Measurements from ENCODE around the gene CPSF4L.
"Not testable (repeated sequence)": the region's sequence is repeated elsewhere in the genome, so short reads cannot be mapped to it uniquely, and the experiment has no call there.

The CPSF4L gene

DNA sequence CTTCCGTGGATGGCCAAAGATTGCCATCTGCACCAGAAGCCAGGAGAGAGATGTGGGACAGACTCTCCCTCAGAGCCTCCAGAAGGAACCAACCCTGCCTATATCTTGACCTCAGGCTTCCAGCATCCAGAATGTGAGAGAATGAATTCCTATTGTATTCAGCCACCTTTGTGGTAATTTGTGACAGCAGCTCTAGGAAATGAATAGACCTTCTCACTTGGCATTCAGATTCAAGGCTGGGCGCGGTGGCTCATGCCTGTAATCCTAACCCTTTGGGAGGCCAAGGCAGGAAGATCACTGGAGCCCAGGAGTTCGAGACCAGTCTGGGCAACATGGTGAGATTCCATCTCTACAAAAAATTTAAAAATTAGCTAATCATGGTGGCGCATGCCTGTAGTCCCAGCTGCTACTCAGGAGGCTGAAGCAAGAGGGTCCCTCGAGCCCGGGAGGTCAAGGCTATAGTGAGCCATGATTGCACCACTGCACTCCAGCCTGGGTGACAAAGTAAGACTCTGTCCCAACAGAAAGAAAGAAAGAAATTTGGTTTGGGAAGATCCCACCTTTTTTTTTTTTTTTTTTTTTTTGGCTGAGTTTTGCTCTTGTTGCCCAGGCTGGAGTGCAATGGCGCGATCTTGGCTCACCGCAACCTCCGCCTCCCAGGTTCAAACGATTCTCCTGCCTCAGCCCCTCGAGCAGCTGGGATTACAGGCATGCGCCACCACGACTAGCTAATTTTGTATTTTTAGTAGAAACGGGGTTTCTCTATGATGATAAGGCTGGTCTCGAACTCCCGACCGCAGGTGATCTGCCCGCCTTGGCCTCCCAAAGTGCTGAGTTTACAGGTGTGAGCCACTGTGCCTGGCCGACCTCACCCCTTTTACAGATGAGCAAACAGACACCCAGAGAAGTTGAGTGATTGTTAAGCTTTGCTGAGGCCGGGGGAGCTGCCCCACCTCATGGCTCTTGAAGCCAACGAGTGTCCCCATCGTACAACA lies 4.3 kb upstream of the CPSF4L start:
- Histone ChIP-seq H3K36me3 (ENCODE audit: insufficient read depth, low read length) (no peaks in the 10 kb centered on the region), H3K9ac (ENCODE audit: low read length) (no peak overlapping the region), H3K27me3 (ENCODE audit: control insufficient read depth in 1 of 2, insufficient read depth in 2 of 2, low read length in 2 of 2) (no peaks in the 10 kb centered on the region), H3K4me1 (ENCODE audit: insufficient read depth, low read length) (no peaks in the 10 kb centered on the region), H3K27ac (ENCODE audit: low read depth, low read length) (no peak overlapping the region), H3K4me3 (ENCODE audit: low read depth in 1 of 2, low read length in 2 of 2) (no peak overlapping the region), H3K9me3 (ENCODE audit: low read length) (no peaks in the 10 kb centered on the region)

DNA sequence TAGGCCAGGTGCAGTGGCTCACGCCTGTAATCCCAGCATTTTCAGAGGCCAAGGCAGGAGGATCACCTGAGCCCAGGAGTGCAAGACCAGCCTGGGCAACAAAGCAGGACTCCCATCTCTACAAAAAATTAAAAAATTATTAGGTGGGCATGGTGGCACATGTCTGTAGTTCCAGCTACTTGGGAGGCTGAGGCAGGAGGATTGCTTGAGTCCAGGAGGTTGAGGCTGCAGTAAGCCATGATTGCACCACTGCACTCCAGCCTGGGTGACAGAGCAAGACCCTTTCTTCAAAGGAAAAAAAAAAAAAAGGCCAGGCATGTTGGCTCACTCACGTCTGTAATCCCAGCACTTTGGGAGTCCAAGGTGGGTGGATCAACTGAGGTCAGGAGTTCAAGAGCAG lies 2.8 kb upstream of the CPSF4L start:
- not testable (repeated sequence) for H3K4me3 ChIP-seq (ENCODE audit: low read depth in 1 of 2, low read length in 2 of 2); H3K4me1 ChIP-seq (ENCODE audit: insufficient read depth, low read length); H3K27me3 ChIP-seq (ENCODE audit: control insufficient read depth in 1 of 2, insufficient read depth in 2 of 2, low read length in 2 of 2); H3K9ac ChIP-seq (ENCODE audit: low read length); H3K27ac ChIP-seq (ENCODE audit: low read depth, low read length); H3K9me3 ChIP-seq (ENCODE audit: low read length); H3K36me3 ChIP-seq (ENCODE audit: insufficient read depth, low read length)

GRCh38 chr17:73262676-73263642 lies 1.3 kb upstream of the CPSF4L start:
- Histone ChIP-seq H3K36me3 (ENCODE audit: insufficient read depth, low read length) (no peaks in the 10 kb centered on the region), H3K9me3 (ENCODE audit: low read length) (no peaks in the 10 kb centered on the region), H3K27me3 (ENCODE audit: control insufficient read depth in 1 of 2, insufficient read depth in 2 of 2, low read length in 2 of 2) (no peaks in the 10 kb centered on the region), H3K4me1 (ENCODE audit: insufficient read depth, low read length) (no peaks in the 10 kb centered on the region), H3K9ac (ENCODE audit: low read length) (no peak overlapping the region), H3K27ac (ENCODE audit: low read depth, low read length) (no peak overlapping the region), H3K4me3 (ENCODE audit: low read depth in 1 of 2, low read length in 2 of 2) (no peak overlapping the region)

DNA sequence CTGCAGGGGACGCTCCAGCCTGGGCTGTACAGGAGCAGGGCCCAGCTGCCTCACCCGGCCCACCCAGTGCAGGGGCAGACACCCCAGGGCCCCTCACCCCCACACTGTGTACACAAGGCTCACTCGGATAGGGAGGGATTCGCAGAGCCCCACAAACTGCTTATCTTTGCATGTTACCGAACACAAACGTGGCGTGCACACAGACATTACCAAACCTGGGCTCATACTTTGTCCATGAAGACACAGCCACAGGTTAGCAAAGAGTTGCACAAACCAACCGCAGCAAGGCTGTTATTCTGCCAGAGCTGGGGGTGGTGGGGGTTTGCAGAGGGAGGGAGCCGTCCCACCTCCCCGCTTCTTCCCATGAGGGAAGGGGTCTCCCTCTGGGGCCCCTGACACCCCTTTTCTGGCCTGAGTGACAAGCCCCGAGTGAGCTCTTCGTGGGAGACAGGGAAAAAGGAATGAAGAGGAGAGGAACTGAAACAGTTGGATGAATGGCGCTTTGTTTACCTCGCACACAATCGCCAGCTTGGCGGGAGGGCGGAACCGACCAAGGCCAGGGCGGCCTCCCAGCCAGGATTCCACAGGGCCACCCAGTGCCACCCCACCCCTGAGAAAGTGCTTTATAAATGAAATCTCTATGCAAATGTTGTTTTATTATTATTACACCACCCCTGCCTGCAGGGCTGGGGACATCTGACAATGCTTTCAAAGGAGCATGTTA lies 434 bp upstream of the CPSF4L start:
- Histone ChIP-seq H3K27ac (ENCODE audit: low read depth, low read length) (no peak overlapping the region), H3K9ac (ENCODE audit: low read length) (no peak overlapping the region), H3K27me3 (ENCODE audit: control insufficient read depth in 1 of 2, insufficient read depth in 2 of 2, low read length in 2 of 2) (no peaks in the 10 kb centered on the region), H3K4me3 (ENCODE audit: low read depth in 1 of 2, low read length in 2 of 2) (no peak overlapping the region), H3K4me1 (ENCODE audit: insufficient read depth, low read length) (peaks cover 7% of the 10 kb centered on the region), H3K36me3 (ENCODE audit: insufficient read depth, low read length) (no peaks in the 10 kb centered on the region), H3K9me3 (ENCODE audit: low read length) (no peaks in the 10 kb centered on the region)

DNA sequence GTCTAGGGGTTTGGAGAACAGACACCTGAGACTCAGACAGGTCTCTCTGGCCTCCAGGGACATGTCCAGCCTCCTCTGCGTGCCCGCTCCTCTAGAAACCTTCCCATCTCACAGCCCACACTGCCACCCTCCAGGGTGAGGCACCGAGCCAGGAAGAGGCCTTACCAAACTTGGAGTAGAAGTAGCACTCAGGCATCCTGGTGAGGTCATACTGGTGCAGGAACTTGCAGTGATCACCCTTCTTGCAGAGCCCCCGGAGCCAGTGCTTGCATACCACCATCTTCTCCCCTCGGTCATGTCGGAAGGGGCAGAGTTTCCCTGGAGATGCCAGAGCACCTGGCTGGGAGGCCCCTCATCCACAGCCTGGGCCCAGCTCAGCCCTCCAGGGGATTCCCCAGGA lies 4.2 kb downstream of the CPSF4L start:
- Histone ChIP-seq H3K4me3 (ENCODE audit: low read depth in 1 of 2, low read length in 2 of 2) (no peak overlapping the region), H3K27ac (ENCODE audit: low read depth, low read length) (no peak overlapping the region), H3K36me3 (ENCODE audit: insufficient read depth, low read length) (no peaks in the 10 kb centered on the region), H3K4me1 (ENCODE audit: insufficient read depth, low read length) (peaks cover 17% of the 10 kb centered on the region), H3K9ac (ENCODE audit: low read length) (no peak overlapping the region), H3K27me3 (ENCODE audit: control insufficient read depth in 1 of 2, insufficient read depth in 2 of 2, low read length in 2 of 2) (no peaks in the 10 kb centered on the region), H3K9me3 (ENCODE audit: low read length) (no peaks in the 10 kb centered on the region)

DNA sequence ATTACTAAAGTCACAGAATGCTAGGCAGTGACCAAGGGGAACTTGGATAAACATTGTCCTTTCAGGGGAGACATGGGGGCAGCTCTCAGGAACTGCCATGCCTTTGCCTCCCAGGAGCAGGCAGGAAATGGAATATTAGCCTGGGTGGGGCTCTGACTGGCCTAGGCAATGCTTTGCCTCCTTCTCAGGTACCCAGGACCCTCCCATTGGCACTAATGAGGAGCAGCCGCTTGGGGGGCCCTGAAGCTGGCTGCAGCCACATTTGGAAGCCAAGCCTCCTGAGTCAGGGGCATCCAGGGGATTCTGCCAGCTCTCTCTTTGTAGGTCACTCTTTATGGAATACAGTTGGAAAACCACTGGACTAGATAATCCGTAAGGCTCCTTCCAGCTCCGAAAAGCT lies 5.5 kb downstream of the CPSF4L start:
- Histone ChIP-seq H3K36me3 (ENCODE audit: insufficient read depth, low read length) (no peaks in the 10 kb centered on the region), H3K27me3 (ENCODE audit: control insufficient read depth in 1 of 2, insufficient read depth in 2 of 2, low read length in 2 of 2) (no peaks in the 10 kb centered on the region), H3K9ac (ENCODE audit: low read length) (no peak overlapping the region), H3K4me3 (ENCODE audit: low read depth in 1 of 2, low read length in 2 of 2) (no peak overlapping the region), H3K4me1 (ENCODE audit: insufficient read depth, low read length) (peaks cover 17% of the 10 kb centered on the region), H3K27ac (ENCODE audit: low read depth, low read length) (no peak overlapping the region), H3K9me3 (ENCODE audit: low read length) (no peaks in the 10 kb centered on the region)

DNA sequence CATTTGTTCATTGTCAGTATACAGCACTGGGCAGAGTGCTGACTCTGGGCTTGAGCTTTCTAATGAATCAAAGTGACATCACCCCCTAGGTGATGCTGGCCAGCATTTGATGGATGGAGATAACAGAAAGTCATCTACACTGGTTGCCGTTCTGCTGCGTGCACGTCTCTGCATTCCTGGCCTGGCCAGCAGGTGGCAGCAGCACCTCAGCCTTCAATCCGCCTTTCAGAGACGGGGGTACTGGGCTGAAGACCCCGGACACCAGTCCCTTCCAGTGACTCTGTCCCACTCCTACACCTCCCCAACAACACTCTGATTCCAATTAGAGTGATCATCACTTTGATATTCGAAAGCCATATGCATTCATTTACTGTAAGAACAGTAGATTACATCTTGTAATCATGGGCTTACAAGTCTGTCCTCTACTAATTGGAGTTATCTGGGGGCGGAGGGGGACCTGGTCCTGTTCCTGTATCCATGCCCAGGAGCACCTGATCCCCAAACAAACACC lies 6.0 kb downstream of the CPSF4L start:
- Histone ChIP-seq H3K27me3 (ENCODE audit: control insufficient read depth in 1 of 2, insufficient read depth in 2 of 2, low read length in 2 of 2) (no peaks in the 10 kb centered on the region), H3K36me3 (ENCODE audit: insufficient read depth, low read length) (no peaks in the 10 kb centered on the region), H3K9me3 (ENCODE audit: low read length) (no peaks in the 10 kb centered on the region), H3K4me1 (ENCODE audit: insufficient read depth, low read length) (peaks cover 17% of the 10 kb centered on the region), H3K4me3 (ENCODE audit: low read depth in 1 of 2, low read length in 2 of 2) (no peak overlapping the region), H3K9ac (ENCODE audit: low read length) (no peak overlapping the region), H3K27ac (ENCODE audit: low read depth, low read length) (no peak overlapping the region)

DNA sequence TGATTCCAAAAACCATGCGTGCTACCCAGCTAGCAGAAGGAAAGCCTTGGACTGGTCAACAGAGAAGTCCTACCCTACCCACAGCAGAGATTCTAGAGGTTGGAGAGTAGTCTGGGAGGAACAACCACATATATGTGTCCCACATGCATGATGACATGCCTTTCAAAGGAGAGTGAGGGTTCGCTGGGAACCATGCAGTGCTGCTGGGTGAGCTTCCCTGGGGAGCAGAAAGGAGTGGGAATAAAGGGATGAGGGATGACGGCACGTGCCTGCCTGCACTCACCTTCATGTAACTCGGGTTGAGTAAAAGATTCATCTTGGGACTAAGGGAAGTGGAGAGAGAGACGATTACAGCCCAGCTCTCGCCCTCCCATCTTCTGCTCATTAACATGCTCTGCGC lies 9.8 kb downstream of the CPSF4L start:
- no peak overlapping the region for H3K4me3 ChIP-seq (ENCODE audit: low read depth in 1 of 2, low read length in 2 of 2)
- H3K9me3 ChIP-seq (ENCODE audit: low read length): no peaks in the 10 kb centered on the region
- no peaks in the 10 kb centered on the region for H3K27me3 ChIP-seq (ENCODE audit: control insufficient read depth in 1 of 2, insufficient read depth in 2 of 2, low read length in 2 of 2)

DNA sequence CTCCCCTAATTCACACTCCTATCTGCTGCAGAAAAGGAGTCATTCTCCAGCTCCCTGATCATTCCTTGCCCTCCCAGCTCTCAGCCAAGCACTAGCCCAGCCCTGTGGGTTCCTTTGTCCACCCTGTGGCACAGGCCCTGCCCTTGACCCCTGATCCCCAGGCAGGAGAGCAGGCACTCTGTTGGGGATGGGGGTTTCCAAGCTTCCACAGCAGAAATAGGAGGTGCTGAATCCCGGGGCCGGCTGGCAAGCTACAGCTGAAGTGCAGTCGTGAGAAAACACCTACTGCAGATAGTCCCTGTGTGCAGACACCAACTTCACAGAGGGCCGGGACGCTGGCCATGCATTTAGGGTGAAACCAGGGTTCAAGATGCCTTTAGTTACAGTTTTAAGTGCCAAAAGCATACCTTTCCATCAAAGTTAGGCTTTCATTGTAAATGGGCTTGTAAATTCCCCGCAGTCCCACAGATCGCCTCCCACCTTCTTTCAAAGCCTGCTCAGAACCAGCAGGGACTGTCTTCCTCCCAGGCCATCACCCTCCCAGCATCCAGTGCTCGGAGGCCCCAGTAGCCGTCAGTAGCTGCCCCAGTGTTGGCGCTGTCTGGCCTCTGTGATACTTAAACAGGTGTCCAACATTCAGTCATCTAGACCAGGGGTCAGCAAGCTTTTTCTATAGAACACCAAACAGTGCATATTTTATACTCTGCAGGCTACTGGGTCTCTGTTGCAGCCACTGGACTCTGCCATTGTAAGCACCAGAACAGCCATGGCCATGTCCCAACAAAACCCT lies 10.6 kb downstream of the CPSF4L start:
- Histone ChIP-seq H3K4me3 (ENCODE audit: low read depth in 1 of 2, low read length in 2 of 2) (no peak overlapping the region), H3K4me1 (ENCODE audit: insufficient read depth, low read length) (peaks cover 5% of the 10 kb centered on the region), H3K36me3 (ENCODE audit: insufficient read depth, low read length) (no peaks in the 10 kb centered on the region), H3K27ac (ENCODE audit: low read depth, low read length) (no peak overlapping the region), H3K27me3 (ENCODE audit: control insufficient read depth in 1 of 2, insufficient read depth in 2 of 2, low read length in 2 of 2) (no peaks in the 10 kb centered on the region), H3K9me3 (ENCODE audit: low read length) (no peaks in the 10 kb centered on the region), H3K9ac (ENCODE audit: low read length) (no peak overlapping the region)

More for the DNA sequence above, 9.8 kb downstream of the CPSF4L start:
- peaks cover 9% of the 10 kb centered on the region for H3K4me1 ChIP-seq (ENCODE audit: insufficient read depth, low read length)
- no peak overlapping the region for H3K9ac ChIP-seq (ENCODE audit: low read length)
- H3K27ac ChIP-seq (ENCODE audit: low read depth, low read length): no peak overlapping the region
- H3K36me3 ChIP-seq (ENCODE audit: insufficient read depth, low read length): no peaks in the 10 kb centered on the region

DNA sequence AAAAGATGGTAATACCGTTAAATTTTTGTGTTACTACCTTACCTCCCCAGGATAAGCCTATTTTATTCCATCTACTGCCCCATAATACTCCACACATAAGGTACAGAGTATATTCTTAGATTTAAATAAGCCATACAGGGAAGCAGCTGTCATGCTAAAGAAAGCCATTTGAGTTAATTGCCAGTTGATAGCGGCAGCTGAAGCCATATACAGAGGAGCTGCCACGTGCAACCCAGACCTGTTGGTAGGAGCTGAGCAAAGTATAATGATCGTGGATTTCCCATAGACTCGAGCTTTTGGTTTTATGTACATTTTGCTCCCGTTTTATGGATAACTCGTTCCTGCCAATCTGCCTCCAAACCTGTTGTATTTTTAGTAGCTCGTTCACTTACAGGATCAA lies 12.0 kb downstream of the CPSF4L start:
- Histone ChIP-seq H3K4me3 (ENCODE audit: low read depth in 1 of 2, low read length in 2 of 2) (no peak overlapping the region), H3K4me1 (ENCODE audit: insufficient read depth, low read length) (no peaks in the 10 kb centered on the region), H3K9me3 (ENCODE audit: low read length) (no peaks in the 10 kb centered on the region), H3K27ac (ENCODE audit: low read depth, low read length) (no peak overlapping the region), H3K27me3 (ENCODE audit: control insufficient read depth in 1 of 2, insufficient read depth in 2 of 2, low read length in 2 of 2) (no peaks in the 10 kb centered on the region), H3K9ac (ENCODE audit: low read length) (no peak overlapping the region), H3K36me3 (ENCODE audit: insufficient read depth, low read length) (peaks cover under 1% of the 10 kb centered on the region)
